Measurements from ENCODE around the gene ZMYND10.

Gene ZMYND10

DNA sequence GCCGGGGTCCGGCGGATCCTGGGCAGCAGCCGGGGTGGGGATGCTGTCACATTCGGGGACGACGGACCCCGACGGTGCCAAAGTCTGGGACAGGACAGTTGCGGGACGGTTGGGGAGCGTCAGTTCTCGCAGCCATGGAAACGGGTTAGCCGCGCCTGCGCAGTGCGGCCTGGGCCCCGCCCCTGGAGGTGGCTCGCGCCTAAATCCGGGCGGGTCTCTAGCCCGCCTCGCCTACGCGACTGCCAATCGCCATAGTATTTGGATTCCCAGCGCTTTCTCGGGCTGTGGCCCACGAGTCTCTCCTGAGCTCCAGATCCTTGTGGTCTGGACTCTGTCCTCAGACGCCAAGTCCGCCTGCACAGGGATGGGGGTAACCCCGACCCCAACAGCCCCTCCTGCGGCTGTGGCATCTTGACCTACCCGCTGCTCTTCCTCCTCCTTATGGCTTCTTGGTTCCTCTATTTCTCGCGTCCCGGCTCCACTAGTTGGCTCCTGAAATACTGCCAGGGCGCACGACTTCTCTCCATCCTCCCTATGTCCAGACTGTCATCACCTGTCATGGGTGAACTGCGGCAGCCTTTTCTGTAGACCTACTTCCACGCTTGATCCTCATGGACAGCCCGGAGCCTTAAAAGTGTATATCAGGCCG is at the start of gene ZMYND10:
ZMYND10 (minus strand) TSS at position 147 of the 649 bp plus-strand sequence. CDS start 153 bp downstream, outside the sequence.
- DNase-seq (ENCODE audit: low read depth in 2 of 2) = peak in 1 of 2 donors; percentile 47

GRCh38 chr3:50393061-50393460 is 47.5 kb upstream of the ZMYND10 start:
- no peak for DNase-seq (ENCODE audit: low read depth in 2 of 2)

GRCh38 chr3:50392101-50392715 is 46.7 kb upstream of the ZMYND10 start:
- DNase-seq (ENCODE audit: low read depth in 2 of 2) = no peak

DNA sequence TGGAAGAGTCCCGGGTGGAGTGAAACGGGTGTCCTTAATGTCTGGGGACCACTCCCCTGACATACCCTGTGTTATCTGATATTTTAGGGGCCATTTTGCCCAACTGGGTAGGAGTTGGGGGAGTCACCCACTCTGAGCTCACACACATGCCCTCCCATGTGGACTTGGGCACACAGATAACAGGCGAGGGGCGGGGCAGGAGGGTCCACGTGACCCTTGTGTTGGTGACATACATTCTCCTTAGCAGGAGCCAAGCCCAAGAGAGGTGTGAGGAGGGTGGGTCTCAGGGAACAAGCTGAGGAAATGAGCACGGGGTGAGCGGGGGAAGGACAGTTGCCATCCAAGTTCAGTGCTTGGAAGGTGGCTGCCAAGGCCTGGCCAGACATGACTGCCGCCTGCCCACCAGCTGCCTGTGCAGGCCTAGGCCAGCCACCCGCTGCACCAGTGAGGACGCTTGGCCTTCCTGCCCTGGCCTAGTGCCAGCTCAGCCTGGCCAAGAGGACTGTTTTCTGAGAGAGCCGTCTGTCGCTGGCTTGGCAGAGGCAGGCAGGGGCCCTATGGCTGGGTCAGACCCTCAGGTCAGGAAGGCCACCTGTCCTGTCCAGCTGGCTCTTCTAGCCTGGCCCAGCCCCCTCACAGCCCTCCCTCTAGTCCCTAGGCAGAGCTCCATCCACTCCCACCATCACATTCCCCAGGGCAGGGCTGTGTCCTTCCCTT is 45.1 kb upstream of the ZMYND10 start:
- no peak for DNase-seq (ENCODE audit: low read depth in 2 of 2)

- DNase-seq (ENCODE audit: low read depth in 2 of 2) = no peak
These were observed 43.9 kb upstream of the ZMYND10 start for GRCh38 chr3:50389414-50389767.

DNA sequence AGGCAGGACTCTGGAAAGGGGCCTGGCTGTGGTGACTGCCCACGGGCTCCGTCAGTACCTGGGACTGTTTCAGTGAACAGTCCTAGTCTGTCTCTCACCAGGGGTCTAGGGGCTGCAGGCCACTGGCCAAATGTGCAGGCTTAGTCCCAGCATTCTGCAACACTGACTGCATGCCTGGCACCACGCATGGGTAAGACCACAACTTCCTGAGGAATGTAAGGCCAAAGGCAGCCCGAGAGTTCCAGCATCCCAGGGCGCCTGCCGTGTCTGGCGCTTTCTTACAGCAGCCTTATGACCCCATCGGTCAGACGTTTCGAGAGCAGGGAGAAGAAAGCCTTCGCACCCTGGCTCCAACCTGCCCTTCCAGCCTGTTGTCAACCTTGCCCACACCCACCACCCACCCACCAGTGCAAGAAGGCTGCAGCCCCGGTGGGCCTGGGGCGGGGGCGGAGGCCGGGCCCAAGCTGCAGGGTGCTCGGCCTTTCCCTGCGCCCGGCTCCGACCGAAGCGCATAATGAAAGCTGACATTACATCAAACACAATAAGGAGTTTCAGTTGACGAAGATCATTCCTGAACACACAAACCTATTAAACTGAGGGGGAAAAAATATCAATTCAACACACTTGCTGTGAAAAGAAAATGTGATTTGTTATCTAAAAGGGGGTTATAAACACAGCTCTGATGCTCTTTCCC is 43.3 kb upstream of the ZMYND10 start:
- DNase-seq (ENCODE audit: low read depth in 2 of 2) = no peak

- DNase-seq (ENCODE audit: low read depth in 2 of 2) = no peak
These were observed 42.6 kb upstream of the ZMYND10 start for GRCh38 chr3:50388016-50388719.

GRCh38 chr3:50385754-50386153 is 40.2 kb upstream of the ZMYND10 start:
- no peak for DNase-seq (ENCODE audit: low read depth in 2 of 2)

- DNase-seq (ENCODE audit: low read depth in 2 of 2) = no peak
These were observed 38.2 kb upstream of the ZMYND10 start for GRCh38 chr3:50383750-50384149.

- no peak for DNase-seq (ENCODE audit: low read depth in 2 of 2)
These were observed 37.2 kb upstream of the ZMYND10 start for GRCh38 chr3:50382722-50383121.

DNA sequence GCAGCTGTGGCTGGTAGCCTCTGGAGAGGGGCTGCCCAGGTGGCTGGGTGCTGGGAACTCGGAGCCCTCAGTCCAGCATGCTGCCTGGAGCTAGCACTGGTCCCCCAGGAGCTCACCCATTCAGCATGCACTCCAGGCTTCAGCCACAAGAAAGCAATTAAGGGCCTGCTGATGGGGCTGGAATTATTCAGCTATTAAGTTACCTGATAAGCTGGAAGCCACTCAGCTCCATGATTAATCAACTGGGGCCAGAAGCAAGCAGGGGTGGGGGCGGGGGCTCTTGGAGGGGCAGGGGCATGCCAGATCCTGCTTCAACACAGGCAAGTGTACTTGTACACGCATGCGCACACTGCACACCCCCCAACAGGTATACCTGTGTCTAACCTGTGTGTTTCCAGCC is 35.9 kb upstream of the ZMYND10 start:
- DNase-seq (ENCODE audit: low read depth in 2 of 2) = no peak

- DNase-seq (ENCODE audit: low read depth in 2 of 2) = no peak
These were observed 35.0 kb upstream of the ZMYND10 start for GRCh38 chr3:50380405-50381085.

- DNase-seq (ENCODE audit: low read depth in 2 of 2) = no peak
These were observed 33.2 kb upstream of the ZMYND10 start for GRCh38 chr3:50378757-50379156.

DNA sequence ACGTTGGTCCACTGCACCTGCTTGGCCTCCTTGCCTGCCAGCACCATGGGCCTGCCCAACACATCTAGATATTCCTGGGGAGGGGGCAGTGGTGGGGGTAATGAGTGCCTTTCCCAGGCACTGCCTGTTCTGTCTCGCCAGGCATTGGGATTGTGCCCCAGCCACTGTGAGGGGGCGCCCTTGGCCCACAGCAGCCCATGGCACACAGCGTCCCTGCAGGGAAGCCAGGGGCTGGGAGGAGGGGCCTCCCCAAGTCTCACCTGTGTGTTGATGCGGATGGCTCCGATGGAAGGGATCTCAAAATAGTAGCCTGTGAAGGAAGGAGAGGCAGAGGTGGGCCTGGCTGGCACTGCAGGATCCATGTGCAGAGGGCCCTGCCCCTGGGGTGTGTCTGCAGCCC is 32.5 kb upstream of the ZMYND10 start:
- no peak for DNase-seq (ENCODE audit: low read depth in 2 of 2)

GRCh38 chr3:50375258-50375931 is 29.9 kb upstream of the ZMYND10 start:
- DNase-seq (ENCODE audit: low read depth in 2 of 2) = no peak

DNA sequence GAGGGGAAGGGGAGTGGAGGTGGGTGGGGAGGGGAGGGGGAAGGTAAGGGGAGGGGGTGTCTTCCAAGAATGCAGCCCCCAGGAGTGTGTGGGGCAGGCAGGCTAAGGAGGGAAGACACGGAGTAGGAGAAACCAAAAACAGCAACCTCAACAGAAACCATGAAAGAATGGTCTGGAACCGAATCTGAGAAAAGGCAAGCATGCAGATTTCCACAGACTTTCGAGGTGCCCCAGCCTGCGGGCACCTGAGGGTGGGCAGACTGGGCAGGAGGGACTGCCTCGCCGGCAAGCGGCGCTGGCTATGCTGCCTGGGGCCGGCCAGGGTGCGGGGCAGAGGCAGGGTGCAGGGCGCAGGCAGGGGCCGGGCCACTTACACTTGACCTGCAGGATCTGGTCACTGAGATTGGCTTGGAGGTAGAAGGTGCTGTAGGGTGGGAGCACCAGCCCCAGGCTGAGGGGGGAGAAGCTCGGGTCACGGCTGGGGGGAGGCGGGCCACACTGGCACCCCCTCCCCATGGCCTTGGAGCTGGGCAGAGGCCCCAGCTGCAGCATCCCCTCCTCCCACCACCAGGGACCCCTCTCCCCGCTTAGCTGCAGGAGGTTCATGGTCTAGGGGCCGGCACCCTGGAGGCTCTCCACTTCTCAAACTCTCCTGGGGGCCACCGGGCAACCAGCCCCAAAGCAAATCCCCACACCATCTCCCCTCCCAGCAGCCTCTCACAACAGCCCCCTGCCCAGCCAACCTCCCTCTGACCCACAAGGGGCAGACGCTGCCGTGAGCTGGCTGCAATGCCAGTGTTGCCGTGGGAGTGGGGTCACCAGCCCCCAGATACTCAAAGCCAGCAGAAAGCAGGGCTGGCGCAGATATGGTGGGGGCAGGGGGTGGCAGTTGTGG is 29.1 kb upstream of the ZMYND10 start:
- no peak for DNase-seq (ENCODE audit: low read depth in 2 of 2)

DNA sequence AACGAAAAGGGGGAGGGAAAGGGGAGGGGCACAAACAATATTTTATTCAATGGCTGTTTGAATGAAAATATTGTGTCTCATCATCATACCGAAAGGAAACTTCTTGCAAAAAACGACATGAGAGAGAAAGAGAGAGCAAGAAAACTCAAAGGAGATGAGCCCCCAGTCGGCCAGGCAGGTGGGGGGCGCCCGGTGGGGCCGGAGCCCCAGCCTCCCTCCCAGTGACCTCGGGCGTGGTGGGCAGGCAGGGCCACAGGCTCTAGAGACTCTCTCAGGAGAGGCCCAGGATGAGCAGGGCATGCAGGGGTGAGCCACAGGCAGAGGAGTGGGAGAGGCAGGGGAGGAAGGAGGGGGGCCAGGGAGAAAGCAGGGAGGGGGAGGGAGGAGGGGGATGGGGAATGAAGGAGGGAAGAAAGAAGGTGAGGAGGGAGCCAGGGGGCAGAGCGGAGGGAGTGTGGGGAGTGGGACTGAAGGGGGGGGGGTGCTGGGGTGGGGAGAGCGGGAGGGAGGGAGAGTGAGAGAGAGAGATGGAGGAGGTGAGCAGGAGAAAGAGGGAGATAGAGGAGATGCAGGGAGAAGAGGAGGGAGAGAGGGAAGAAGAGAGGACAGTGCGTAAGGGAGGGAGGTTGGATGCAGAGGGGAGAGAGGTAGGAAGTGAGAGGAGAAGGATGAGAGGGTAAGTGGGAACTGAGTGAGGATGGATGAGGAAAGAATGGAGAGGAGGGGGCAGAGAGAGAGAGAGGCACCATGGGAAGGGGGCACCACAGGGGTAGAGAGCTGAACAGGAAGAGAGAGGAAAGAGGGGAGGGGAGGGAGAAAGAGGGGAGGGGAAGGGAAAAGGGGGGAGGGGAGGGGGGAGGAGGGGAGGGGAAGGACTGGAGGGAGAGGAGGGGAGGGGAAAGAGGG is 27.9 kb upstream of the ZMYND10 start:
- no peak for DNase-seq (ENCODE audit: low read depth in 2 of 2)

GRCh38 chr3:50372349-50372748 is 26.8 kb upstream of the ZMYND10 start:
- no peak for DNase-seq (ENCODE audit: low read depth in 2 of 2)

Measured in stimulated activated CD4-positive, alpha-beta T cell treated with anti-CD3 and anti-CD28 coated beads, Interleukin-1b, Interleukin-23, amount 100 ng/mL, for 1 hour (primary cell).